ENCODE measurements around the gene MRFAP1L1.

DNA sequence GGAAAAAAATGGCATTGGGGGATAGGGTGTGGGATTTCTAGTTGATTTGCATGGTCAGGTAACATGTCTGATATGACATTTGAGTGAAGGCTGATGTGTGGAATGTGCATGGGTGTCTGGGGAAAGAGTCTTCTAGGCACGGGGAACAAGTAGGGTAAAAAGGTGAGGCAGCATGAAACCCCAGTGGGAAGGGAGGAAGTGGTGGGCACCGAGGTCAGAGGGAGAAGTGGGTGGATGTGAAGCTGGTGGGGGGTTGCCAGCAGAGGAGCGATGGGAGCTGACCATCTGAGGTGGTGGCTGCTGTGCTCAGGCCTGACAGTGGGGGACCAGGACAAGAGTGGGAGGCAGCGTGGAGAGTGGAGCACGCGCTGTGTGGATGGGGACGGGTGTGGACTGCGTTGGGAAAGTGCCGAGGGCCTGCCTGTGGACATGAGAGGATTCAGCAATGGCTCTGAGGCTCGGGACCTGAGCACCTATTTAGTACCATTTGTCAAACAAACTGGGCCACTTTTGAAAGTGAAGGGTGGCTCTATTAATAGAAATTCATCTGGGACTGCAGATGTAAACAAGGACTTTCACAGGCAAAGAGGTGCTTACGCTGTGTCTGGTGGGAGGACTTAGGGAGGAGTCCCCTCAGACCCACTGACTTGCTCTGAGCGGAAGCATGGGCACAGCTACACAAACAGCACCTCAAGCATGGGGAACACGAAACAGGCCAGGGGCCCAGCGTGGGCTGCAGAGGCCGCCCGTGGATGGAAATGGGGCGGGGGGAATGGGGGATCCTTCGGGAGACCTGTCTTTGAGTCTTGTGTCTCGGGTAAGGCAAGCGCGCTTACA is 32.7 kb downstream of the MRFAP1L1 start:
- TF ChIP-seq, protein P1, sequence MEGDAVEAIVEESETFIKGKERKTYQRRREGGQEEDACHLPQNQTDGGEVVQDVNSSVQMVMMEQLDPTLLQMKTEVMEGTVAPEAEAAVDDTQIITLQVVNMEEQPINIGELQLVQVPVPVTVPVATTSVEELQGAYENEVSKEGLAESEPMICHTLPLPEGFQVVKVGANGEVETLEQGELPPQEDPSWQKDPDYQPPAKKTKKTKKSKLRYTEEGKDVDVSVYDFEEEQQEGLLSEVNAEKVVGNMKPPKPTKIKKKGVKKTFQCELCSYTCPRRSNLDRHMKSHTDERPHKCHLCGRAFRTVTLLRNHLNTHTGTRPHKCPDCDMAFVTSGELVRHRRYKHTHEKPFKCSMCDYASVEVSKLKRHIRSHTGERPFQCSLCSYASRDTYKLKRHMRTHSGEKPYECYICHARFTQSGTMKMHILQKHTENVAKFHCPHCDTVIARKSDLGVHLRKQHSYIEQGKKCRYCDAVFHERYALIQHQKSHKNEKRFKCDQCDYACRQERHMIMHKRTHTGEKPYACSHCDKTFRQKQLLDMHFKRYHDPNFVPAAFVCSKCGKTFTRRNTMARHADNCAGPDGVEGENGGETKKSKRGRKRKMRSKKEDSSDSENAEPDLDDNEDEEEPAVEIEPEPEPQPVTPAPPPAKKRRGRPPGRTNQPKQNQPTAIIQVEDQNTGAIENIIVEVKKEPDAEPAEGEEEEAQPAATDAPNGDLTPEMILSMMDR (IDR thresholded peaks at IDR 0.05), result no peak
- no peak for TF ChIP-seq EZH2 (IDR thresholded peaks at IDR 0.05)

Data from neural progenitor cell (in vitro differentiated cells).